Neural cell (in vitro differentiated cells): ENCODE results near the gene ARNT2.

Source experiments
- CTCF ChIP-seq: fragments of 450-650 bp; IDR thresholded peaks from 2 replicates; pipeline ENCODE4 v1.5.1; 2014; ENCODE audit warnings: antibody characterized with exemption, mild to moderate bottlenecking, moderate library complexity; ENCODE audit not compliant: poor library complexity, severe bottlenecking
- EP300 ChIP-seq: fragments of 450-650 bp; conservative IDR thresholded peaks from 2 replicates; pipeline ENCODE4 v1.6.1; 2014; ENCODE audit warnings: antibody characterized with exemption, mild to moderate bottlenecking, moderate library complexity; ENCODE audit not compliant: poor library complexity, severe bottlenecking
- EZH2 ChIP-seq: fragments of 200-600, 300-800 bp; shearing (Covaris generic), sonication (generic); IDR thresholded peaks from 2 replicates; pipeline ENCODE4 v1.6.1; 2014; ENCODE audit warnings: antibody characterized with exemption, low read length, borderline replicate concordance, mild to moderate bottlenecking; ENCODE audit not compliant: insufficient read depth, poor library complexity, severe bottlenecking
- MXI1 ChIP-seq: fragments of 450-650 bp; conservative IDR thresholded peaks from 2 replicates; pipeline ENCODE4 v1.6.1; 2014; ENCODE audit warnings: antibody characterized with exemption, mild to moderate bottlenecking; ENCODE audit not compliant: poor library complexity, severe bottlenecking
- POLR2AphosphoS5 ChIP-seq: IDR thresholded peaks from 2 replicates; pipeline ENCODE4 v1.6.1; 2012
- REST ChIP-seq: IDR thresholded peaks from 2 replicates; pipeline ENCODE4 v1.6.1; 2012; ENCODE audit warnings: borderline replicate concordance
- SMC3 ChIP-seq: fragments of 450-650 bp; conservative IDR thresholded peaks from 2 replicates; pipeline ENCODE4 v1.6.1; 2014; ENCODE audit warnings: antibody characterized with exemption, mild to moderate bottlenecking, moderate library complexity; ENCODE audit not compliant: poor library complexity
- TAF1 ChIP-seq: IDR thresholded peaks from 2 replicates; pipeline ENCODE4 v1.6.1; 2012; ENCODE audit warnings: low read depth

- TF ChIP-seq CTCF, result no peak
- no peak for TF ChIP-seq TAF1
- no peak for TF ChIP-seq POLR2AphosphoS5
- no peak for TF ChIP-seq EP300
- no peak for TF ChIP-seq SMC3
- no peak for TF ChIP-seq EZH2
- TF ChIP-seq REST, result no peak
- TF ChIP-seq MXI1, result no peak
Observed at GRCh38 chr15:80415358-80415670, 11.1 kb downstream of the ARNT2 start.
